H1 (cell line): Measurements from ENCODE around the gene CCDC184. TPM values are rescaled to one million over a fixed set of nuclear protein-coding genes. Genes with fewer than 3 reads are reported as not detected.

Source experiments
- BACH1 ChIP-seq: IDR thresholded peaks from 2 replicates; pipeline ENCODE4 v1.6.1; 2012; ENCODE audit warnings: low read length, improper control_type of control experiment
- BCL11A ChIP-seq, 2 experiments: IDR thresholded peaks; one replicate each; pipeline ENCODE4 v1.6.1; 2011; ENCODE audit warnings: low read depth in 2 of 2, low read length in 2 of 2, mild to moderate bottlenecking in 2 of 2
- CBX8 ChIP-seq: fragments of 300-800, 300-1000 bp; sonication (generic); IDR thresholded peaks from 2 replicates; pipeline ENCODE4 v1.7.1; 2016; ENCODE audit warnings: low read depth, low read length, borderline replicate concordance
- CEBPB ChIP-seq: IDR thresholded peaks from 2 replicates; pipeline ENCODE4 v1.6.1; 2012; ENCODE audit warnings: low read depth, low read length
- EGR1 ChIP-seq: IDR thresholded peaks from 2 replicates; pipeline ENCODE4 v1.6.1; 2011; ENCODE audit warnings: low read depth, low read length, borderline replicate concordance
- EP300 ChIP-seq, 2 experiments: IDR thresholded peaks; 1 replicate in 1 of 2; 2 replicates in 1 of 2; pipeline ENCODE4 v1.6.1; 2011 to 2012; ENCODE audit warnings: low read depth in 2 of 2, low read length in 2 of 2, mild to moderate bottlenecking in 2 of 2, borderline replicate concordance in 1 of 2, inconsistent platforms in 1 of 2, moderate library complexity in 1 of 2
- GABPA ChIP-seq: IDR thresholded peaks from 2 replicates; pipeline ENCODE4 v1.6.1; 2011; ENCODE audit warnings: mild to moderate bottlenecking, low read length, moderate library complexity, borderline replicate concordance; ENCODE audit not compliant: insufficient read depth
- GTF2F1 ChIP-seq: IDR thresholded peaks from 2 replicates; pipeline ENCODE4 v1.6.1; 2012; ENCODE audit warnings: low read depth, low read length, improper control_type of control experiment, borderline replicate concordance
- HDAC2 ChIP-seq, 2 experiments: fragments of 300-600 bp in 1 of 2; sonication (generic) in 1 of 2; IDR thresholded peaks; 2 replicates each; pipeline ENCODE4 v1.6.1; 2011 to 2012; ENCODE audit warnings: low read depth in 2 of 2, low read length in 2 of 2, mild to moderate bottlenecking in 2 of 2, moderate library complexity in 2 of 2, borderline replicate concordance in 1 of 2, inconsistent platforms in 1 of 2
- JUN ChIP-seq: IDR thresholded peaks from 2 replicates; pipeline ENCODE4 v1.6.1; 2011; ENCODE audit warnings: low read depth, mild to moderate bottlenecking, improper control_type of control experiment, low read length
- KDM4A ChIP-seq: IDR thresholded peaks from one replicate; pipeline ENCODE4 v1.7.1; 2012; ENCODE audit warnings: low read depth, mild to moderate bottlenecking, moderate library complexity, low read length, inconsistent platforms; ENCODE audit not compliant: severe bottlenecking
- KDM5A ChIP-seq: fragments of 200-600 bp; IDR thresholded peaks from 2 replicates; pipeline ENCODE4 v1.7.1; 2012; ENCODE audit warnings: mild to moderate bottlenecking, low read length, inconsistent platforms, mixed read lengths
- RBBP5 ChIP-seq: IDR thresholded peaks from 2 replicates; pipeline ENCODE4 v1.7.1; 2012; ENCODE audit warnings: low read depth, mild to moderate bottlenecking, inconsistent platforms, low read length, moderate library complexity, borderline replicate concordance
- SP1 ChIP-seq: IDR thresholded peaks from 2 replicates; pipeline ENCODE4 v1.6.1; 2011; ENCODE audit warnings: low read depth, low read length
- SP4 ChIP-seq: IDR thresholded peaks from 2 replicates; pipeline ENCODE4 v1.6.1; 2012; ENCODE audit warnings: low read length, inconsistent platforms
- SRF ChIP-seq: IDR thresholded peaks from 2 replicates; pipeline ENCODE4 v1.6.1; 2011; ENCODE audit warnings: mild to moderate bottlenecking, low read depth, low read length, moderate library complexity
- TBP ChIP-seq: IDR thresholded peaks from 2 replicates; pipeline ENCODE4 v1.6.1; 2011; ENCODE audit warnings: low read depth, low read length, improper control_type of control experiment
- TCF12 ChIP-seq: IDR thresholded peaks from 2 replicates; pipeline ENCODE4 v1.6.1; 2011; ENCODE audit warnings: low read depth, mild to moderate bottlenecking, low read length
- TEAD4 ChIP-seq: IDR thresholded peaks from 2 replicates; pipeline ENCODE4 v1.6.1; 2012; ENCODE audit warnings: low read depth, low read length, inconsistent platforms, mixed read lengths
- ZNF274 ChIP-seq: IDR thresholded peaks from 2 replicates; pipeline ENCODE4 v1.7.0; 2012; ENCODE audit warnings: low read length, borderline replicate concordance; ENCODE audit errors: extremely low read depth
- polyA plus RNA-seq, 7 experiments: library from polyadenylated mRNA; depleted of rRNA in 3 of 7; stranded (reverse) in 5 of 7; unstranded in 2 of 7; fragments of >200 nt in 5 of 7; fragments of 200-250 nt in 2 of 7; gene quantifications; 1 replicate in 5 of 7; 2 replicates in 1 of 7; 4 replicates in 1 of 7; pipeline versions ENCODE4 v1.2.1 to v1.2.3, GENCODE V29; 2011 to 2013; ENCODE audit warnings: missing spikeins in 2 of 7, mixed read lengths in 2 of 7
- total RNA-seq: library from RNA; stranded (reverse); fragmentation: NEBNext Ultra II Directional; extraction: Animal tissue kit (Norgen Biotek cat#: 25700); gene quantifications from 2 replicates; pipeline ENCODE4 v1.2.1, GENCODE V29; 2021
- TF ChIP-seq, protein P1 (sequence below): IDR thresholded peaks from 2 replicates; pipeline ENCODE4 v1.6.1; 2012; ENCODE audit warnings: inconsistent platforms
- TF ChIP-seq, protein P2 (sequence below): IDR thresholded peaks from 2 replicates; pipeline ENCODE4 v1.6.1; 2012; ENCODE audit warnings: inconsistent platforms
- TF ChIP-seq, protein P3 (sequence below): IDR thresholded peaks from 2 replicates; pipeline ENCODE4 v1.6.1; 2011; ENCODE audit warnings: low read depth, mild to moderate bottlenecking, low read length; ENCODE audit not compliant: insufficient read depth

CCDC184 gene
- total and polyA plus RNA-seq, 2 of the 8 experiments (the other 6 are each of a cell fraction or from before 2014, with no cell fraction given) = 2.2 to 3.0 TPM

DNA sequence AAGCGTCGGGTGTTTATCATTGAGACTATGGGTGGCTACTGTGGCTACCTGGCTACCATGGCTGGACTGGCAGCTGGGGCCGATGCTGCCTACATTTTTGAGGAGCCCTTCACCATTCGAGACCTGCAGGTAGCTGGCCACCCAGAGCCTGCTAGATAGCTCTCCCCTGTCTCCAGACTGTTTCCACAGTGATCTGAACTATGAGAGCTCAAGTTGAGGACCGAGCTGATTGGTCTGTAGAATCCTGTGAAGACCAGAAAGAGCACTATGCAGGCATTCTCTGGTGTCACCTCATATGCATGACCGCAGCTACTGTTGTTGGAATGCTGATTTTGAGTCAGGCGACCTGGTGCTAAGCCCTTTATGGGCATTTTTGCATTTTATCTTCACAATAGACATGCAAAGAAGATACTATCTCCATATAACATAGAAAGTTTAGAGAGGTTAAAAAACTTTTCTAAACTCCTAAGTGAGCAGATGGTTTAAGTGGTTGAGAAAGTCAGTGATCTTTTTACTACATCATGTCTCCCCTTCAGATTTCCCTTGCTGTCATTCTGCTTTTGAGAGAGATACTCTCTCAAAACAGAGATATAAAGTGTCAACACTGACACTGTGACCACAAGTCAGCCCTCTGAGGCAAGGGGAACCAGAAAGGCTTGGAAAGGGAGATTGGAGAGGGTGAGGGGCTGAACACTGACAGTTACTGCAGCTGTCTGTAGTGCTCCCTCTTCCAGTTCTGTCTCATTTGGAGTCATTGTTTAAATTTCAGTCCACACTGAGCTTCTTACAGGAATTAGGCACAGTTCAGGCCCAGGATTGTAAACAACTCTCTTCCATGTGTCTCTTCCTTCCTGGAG lies 40.4 kb upstream of the CCDC184 start (continued):
- TF ChIP-seq EGR1 (no peak), BCL11A (IDR thresholded peaks at IDR 0.05; ENCODE audit: low read depth in 2 of 2, low read length in 2 of 2) (no peak), CEBPB (no peak), ZNF274 (no peak), TBP (peak; percentile 29; the same call in 1 of the 2 replicates), CBX8 (no peak), BACH1 (no peak), TEAD4 (peak; percentile 69; the same call in 1 of the 2 replicates), SP4 (0 out of 2 replicates have a peak, but pooled peaks have one; percentile 25), GABPA (no peak), KDM4A (no peak), RBBP5 (no peak), JUN (no peak), SRF (no peak), KDM5A (no peak), TCF12 (no peak), EP300 (IDR thresholded peaks at IDR 0.05; ENCODE audit: borderline replicate concordance in 1 of 2, low read depth in 2 of 2, low read length in 2 of 2) (no peak), SP1 (0 out of 2 replicates have a peak, but pooled peaks have one; percentile 5), GTF2F1 (no peak), HDAC2 (IDR thresholded peaks at IDR 0.05; ENCODE audit: borderline replicate concordance in 1 of 2, low read depth in 2 of 2, low read length in 2 of 2) (peak in 1 of 2 experiments; percentile 38; a peak in 1 of 4 replicates)
- TF ChIP-seq, protein P1, sequence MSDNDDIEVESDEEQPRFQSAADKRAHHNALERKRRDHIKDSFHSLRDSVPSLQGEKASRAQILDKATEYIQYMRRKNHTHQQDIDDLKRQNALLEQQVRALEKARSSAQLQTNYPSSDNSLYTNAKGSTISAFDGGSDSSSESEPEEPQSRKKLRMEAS = no peak
- TF ChIP-seq, protein P2, sequence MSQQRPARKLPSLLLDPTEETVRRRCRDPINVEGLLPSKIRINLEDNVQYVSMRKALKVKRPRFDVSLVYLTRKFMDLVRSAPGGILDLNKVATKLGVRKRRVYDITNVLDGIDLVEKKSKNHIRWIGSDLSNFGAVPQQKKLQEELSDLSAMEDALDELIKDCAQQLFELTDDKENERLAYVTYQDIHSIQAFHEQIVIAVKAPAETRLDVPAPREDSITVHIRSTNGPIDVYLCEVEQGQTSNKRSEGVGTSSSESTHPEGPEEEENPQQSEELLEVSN = no peak
- TF ChIP-seq, protein P3, sequence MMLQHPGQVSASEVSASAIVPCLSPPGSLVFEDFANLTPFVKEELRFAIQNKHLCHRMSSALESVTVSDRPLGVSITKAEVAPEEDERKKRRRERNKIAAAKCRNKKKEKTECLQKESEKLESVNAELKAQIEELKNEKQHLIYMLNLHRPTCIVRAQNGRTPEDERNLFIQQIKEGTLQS = no peak
